ENCODE measurements around the gene TOMM22. TPM values are rescaled to one million over a fixed set of nuclear protein-coding genes. Genes with fewer than 3 reads are reported as not detected.
A peak's percentile ranks its signal among the peaks of the same experiment; 100 is the strongest.

Gene TOMM22
- total and polyA plus RNA-seq, 2 experiments from 2014 or later, result 84.0 to 131 TPM

DNA sequence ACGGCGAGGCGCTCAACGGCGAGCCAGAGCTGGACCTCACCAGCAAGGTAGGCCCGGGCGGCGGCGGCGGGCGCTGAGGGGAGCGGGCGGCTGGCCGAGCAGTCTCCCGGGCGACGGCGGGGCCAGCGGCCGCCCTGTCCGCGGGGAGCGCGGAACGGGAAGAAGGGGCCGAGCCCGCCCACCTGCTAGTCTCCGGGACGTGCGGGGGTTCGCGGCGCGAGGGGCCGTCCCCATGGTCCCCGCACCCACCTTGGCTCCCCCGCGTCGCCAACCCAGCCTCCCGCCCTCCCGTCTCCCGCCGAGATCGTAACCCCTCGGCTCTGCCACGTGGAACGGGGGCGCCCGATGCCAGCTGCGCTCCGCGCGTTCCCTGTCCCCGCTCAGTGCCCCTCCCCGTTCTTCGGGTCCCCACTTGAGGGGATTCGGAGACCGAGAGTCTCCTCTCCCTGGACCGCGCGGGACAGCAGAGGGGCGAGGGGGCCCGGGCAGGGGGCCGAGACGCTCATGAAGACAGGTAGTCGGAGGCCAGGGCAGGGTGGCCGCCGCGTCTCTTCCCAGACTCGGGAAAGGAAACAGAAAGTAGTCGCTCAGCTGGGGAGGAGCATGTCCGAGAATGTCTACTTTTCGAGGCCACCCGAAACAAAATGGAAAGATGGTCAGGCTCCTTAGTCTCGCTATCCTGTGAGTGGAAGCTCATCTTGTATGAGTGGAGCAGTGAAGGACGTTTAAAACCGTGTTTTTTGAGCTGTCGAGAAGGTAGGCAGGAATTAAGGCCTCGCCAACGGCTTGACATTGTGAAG lies 24.5 kb downstream of the TOMM22 start (continued):
- no peak for TF ChIP-seq CTCF (conservative IDR thresholded peaks at IDR 0.05; ENCODE audit: low read depth in 2 of 2)

GRCh38 chr22:38706901-38707195 lies 25.1 kb downstream of the TOMM22 start:
- Histone ChIP-seq H4K20me1 (replicated peaks; ENCODE audit: insufficient read depth) (peaks cover 41% of the 10 kb centered on the region), H3K27ac (ENCODE audit: low read depth) (no peak overlapping the region), H3K79me2 (replicated peaks; ENCODE audit: insufficient read depth) (peaks cover 56% of the 10 kb centered on the region), H3K4me2 (peak overlapping the region; percentile 91), H2AFZ (no peak overlapping the region), H3K9me2 (ENCODE audit: insufficient read depth) (no peaks in the 10 kb centered on the region), H3K36me3 (ENCODE audit: insufficient read depth) (peaks cover 7% of the 10 kb centered on the region; the same call in 1 of the 2 replicates), H3K4me1 (ENCODE audit: insufficient read depth) (peaks cover 39% of the 10 kb centered on the region), H3K4me3 (peak overlapping the region; percentile 83), H3F3A (replicated peaks; ENCODE audit: low read depth) (no peaks in the 10 kb centered on the region), H3K27me3 (ENCODE audit: insufficient read depth) (no peaks in the 10 kb centered on the region)
- no peaks in the 10 kb centered on the region for H3K9me3 Mint-ChIP-seq
- H3K27me3 Mint-ChIP-seq (ENCODE audit: insufficient read depth, low read depth, poor library complexity), result peaks cover 12% of the 10 kb centered on the region
- peaks cover 54% of the 10 kb centered on the region for H3K4me1 Mint-ChIP-seq
- peaks cover 11% of the 10 kb centered on the region for H3K36me3 Mint-ChIP-seq (ENCODE audit: low read depth)
- H3K4me3 Mint-ChIP-seq, result peak overlapping the region; percentile 90
- no peak for ATAC-seq
- no peak for DNase-seq (ENCODE audit: low spot score)
- 0 out of 2 replicates have a peak overlapping the region, but pooled peaks have one; percentile 48 for H3K27ac Mint-ChIP-seq
- TF ChIP-seq, protein P1, sequence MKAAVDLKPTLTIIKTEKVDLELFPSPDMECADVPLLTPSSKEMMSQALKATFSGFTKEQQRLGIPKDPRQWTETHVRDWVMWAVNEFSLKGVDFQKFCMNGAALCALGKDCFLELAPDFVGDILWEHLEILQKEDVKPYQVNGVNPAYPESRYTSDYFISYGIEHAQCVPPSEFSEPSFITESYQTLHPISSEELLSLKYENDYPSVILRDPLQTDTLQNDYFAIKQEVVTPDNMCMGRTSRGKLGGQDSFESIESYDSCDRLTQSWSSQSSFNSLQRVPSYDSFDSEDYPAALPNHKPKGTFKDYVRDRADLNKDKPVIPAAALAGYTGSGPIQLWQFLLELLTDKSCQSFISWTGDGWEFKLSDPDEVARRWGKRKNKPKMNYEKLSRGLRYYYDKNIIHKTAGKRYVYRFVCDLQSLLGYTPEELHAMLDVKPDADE (IDR thresholded peaks at IDR 0.05), result no peak
- TF ChIP-seq POLR2AphosphoS5 (IDR thresholded peaks at IDR 0.05; ENCODE audit: low read depth) (no peak), EZH2 (IDR thresholded peaks at IDR 0.05; ENCODE audit: low read depth, unreplicated experiment) (no peak), EZH2phosphoT487 (IDR thresholded peaks at IDR 0.05; ENCODE audit: unreplicated experiment) (no peak), CREB1 (CRISPR knock-in tag; IDR thresholded peaks at IDR 0.05; ENCODE audit: low read depth) (no peak), CTCF (conservative IDR thresholded peaks at IDR 0.05; ENCODE audit: low read depth in 2 of 2) (no peak), JUNB (IDR thresholded peaks at IDR 0.05; ENCODE audit: unreplicated experiment) (no peak), ZNF114 (CRISPR knock-in tag; IDR thresholded peaks at IDR 0.05) (no peak), ZNF462 (CRISPR knock-in tag; IDR thresholded peaks at IDR 0.05) (no peak), STAT1 (IDR thresholded peaks at IDR 0.05; ENCODE audit: unreplicated experiment) (no peak), ZNF331 (CRISPR knock-in tag; IDR thresholded peaks at IDR 0.05; ENCODE audit: low read depth) (no peak)

Measured in GM23338 (cell line).